ENCODE measurements around the gene BHLHE40.

DNA sequence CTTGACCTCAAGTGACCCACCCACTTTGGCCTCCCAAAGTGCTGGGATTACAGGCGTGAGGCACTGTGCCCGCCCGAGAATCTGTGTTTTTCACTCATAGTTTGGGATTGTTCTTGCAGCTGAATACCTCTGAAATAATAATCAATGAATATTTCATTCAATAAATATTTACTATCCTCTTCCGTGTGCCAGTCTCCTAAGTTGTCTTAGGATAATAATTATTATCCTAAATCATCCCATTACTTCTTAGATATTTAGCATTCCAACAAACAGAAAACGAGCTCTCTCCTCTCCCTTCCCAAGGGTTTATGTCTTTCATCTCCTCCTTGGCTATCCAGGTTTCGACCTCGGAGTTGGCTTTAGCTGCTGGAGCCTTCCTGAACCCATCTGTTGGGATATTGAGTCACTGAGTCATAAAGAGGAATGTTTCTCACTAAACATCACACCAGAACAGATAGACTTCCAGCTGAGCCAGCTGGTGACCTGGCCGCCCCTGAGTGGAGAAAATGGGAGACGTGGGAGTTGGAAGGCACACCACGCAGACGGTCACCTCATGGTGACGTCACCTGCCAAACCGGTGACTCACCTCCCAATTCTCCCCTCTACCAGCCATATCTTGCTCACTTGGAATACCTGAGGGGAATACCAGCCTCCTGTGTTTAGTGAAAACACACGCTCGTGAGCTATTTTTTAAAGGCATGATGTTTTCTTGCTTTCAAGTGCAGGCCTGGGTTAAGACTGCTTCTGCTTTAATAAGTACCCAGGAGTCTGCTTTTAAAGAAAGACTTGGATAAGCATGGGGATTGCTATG is 43.9 kb downstream of the BHLHE40 start:
- TF ChIP-seq, protein P1, sequence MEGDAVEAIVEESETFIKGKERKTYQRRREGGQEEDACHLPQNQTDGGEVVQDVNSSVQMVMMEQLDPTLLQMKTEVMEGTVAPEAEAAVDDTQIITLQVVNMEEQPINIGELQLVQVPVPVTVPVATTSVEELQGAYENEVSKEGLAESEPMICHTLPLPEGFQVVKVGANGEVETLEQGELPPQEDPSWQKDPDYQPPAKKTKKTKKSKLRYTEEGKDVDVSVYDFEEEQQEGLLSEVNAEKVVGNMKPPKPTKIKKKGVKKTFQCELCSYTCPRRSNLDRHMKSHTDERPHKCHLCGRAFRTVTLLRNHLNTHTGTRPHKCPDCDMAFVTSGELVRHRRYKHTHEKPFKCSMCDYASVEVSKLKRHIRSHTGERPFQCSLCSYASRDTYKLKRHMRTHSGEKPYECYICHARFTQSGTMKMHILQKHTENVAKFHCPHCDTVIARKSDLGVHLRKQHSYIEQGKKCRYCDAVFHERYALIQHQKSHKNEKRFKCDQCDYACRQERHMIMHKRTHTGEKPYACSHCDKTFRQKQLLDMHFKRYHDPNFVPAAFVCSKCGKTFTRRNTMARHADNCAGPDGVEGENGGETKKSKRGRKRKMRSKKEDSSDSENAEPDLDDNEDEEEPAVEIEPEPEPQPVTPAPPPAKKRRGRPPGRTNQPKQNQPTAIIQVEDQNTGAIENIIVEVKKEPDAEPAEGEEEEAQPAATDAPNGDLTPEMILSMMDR (conservative IDR thresholded peaks at IDR 0.05 in 1 of 2, IDR thresholded peaks at IDR 0.05 in 1 of 2; ENCODE audit: low read depth in 1 of 2, low read length in 2 of 2) = no peak
- TF ChIP-seq EZH2 (IDR thresholded peaks at IDR 0.05; ENCODE audit: low read length, missing control alignments) = no peak

Data from fibroblast of lung (primary cell).